Osteocyte (in vitro differentiated cells): Measurements from ENCODE around the gene SCFD2. TPM values are rescaled to one million over a fixed set of nuclear protein-coding genes. Genes with fewer than 3 reads are reported as not detected.
A peak's percentile ranks its signal among the peaks of the same experiment; 100 is the strongest.

ENCODE experiments used
- DNase-seq: peaks from one replicate; pipeline ENCODE4 v3.0.0; 2021; ENCODE audit warnings: mixed read lengths; ENCODE audit not compliant: unreplicated experiment; ENCODE audit errors: extremely low spot score
- H3K27ac Mint-ChIP-seq: one replicate; pipeline ENCODE4 v1.8.0; 2021; ENCODE audit warnings: mild to moderate bottlenecking, mixed read lengths; ENCODE audit not compliant: unreplicated experiment
- H3K27me3 Mint-ChIP-seq: one replicate; pipeline ENCODE4 v1.8.0; 2021; ENCODE audit warnings: mixed read lengths; ENCODE audit not compliant: unreplicated experiment
- H3K36me3 Mint-ChIP-seq: one replicate; pipeline ENCODE4 v1.8.0; 2021; ENCODE audit warnings: mixed read lengths; ENCODE audit not compliant: unreplicated experiment
- H3K4me1 Mint-ChIP-seq: one replicate; pipeline ENCODE4 v1.8.0; 2021; ENCODE audit warnings: mixed read lengths; ENCODE audit not compliant: unreplicated experiment
- H3K4me3 Mint-ChIP-seq: one replicate; pipeline ENCODE4 v1.8.0; 2021; ENCODE audit warnings: mild to moderate bottlenecking, moderate library complexity, mixed read lengths; ENCODE audit not compliant: unreplicated experiment
- H3K9me3 Mint-ChIP-seq: one replicate; pipeline ENCODE4 v1.8.0; 2021; ENCODE audit warnings: mixed read lengths; ENCODE audit not compliant: unreplicated experiment
- CTCF ChIP-seq: fragments of 200-600 bp; sonication (generic); IDR thresholded peaks from 2 replicates; pipeline ENCODE4 v1.5.0; 2021; ENCODE audit warnings: antibody characterized with exemption, mild to moderate bottlenecking, moderate library complexity
- total RNA-seq: library from RNA; stranded (reverse); gene quantifications from 2 replicates; pipeline ENCODE4 v1.2.1, GENCODE V29; 2021

SCFD2 gene
- total RNA-seq, 1 donor from 2014 or later = 14.0 TPM

- no peak for TF ChIP-seq CTCF
- Mint-ChIP-seq H3K4me3 (no peak overlapping the region), H3K27ac (no peak overlapping the region), H3K36me3 (peaks cover 2% of the 10 kb centered on the region), H3K9me3 (no peaks in the 10 kb centered on the region), H3K4me1 (no peaks in the 10 kb centered on the region), H3K27me3 (no peaks in the 10 kb centered on the region)
- peak; percentile 44 for DNase-seq
Observed at GRCh38 chr4:52883707-52884669, 481.9 kb downstream of the SCFD2 start.

- no peak for TF ChIP-seq CTCF
- Mint-ChIP-seq H3K9me3 (no peaks in the 10 kb centered on the region), H3K4me1 (no peaks in the 10 kb centered on the region), H3K27me3 (no peaks in the 10 kb centered on the region), H3K4me3 (no peak overlapping the region), H3K36me3 (peaks cover 2% of the 10 kb centered on the region), H3K27ac (no peak overlapping the region)
- DNase-seq = no peak
Observed at GRCh38 chr4:52883183-52883621, 482.7 kb downstream of the SCFD2 start.

- Mint-ChIP-seq H3K27ac (no peak overlapping the region), H3K9me3 (no peaks in the 10 kb centered on the region), H3K4me1 (no peaks in the 10 kb centered on the region), H3K27me3 (no peaks in the 10 kb centered on the region), H3K4me3 (no peak overlapping the region), H3K36me3 (peaks cover 2% of the 10 kb centered on the region)
- DNase-seq = no peak
- no peak for TF ChIP-seq CTCF
Observed at GRCh38 chr4:52880994-52881393, 484.9 kb downstream of the SCFD2 start.

- Mint-ChIP-seq H3K4me1 (no peaks in the 10 kb centered on the region), H3K27me3 (no peaks in the 10 kb centered on the region), H3K27ac (no peak overlapping the region), H3K4me3 (no peak overlapping the region), H3K36me3 (peaks cover 2% of the 10 kb centered on the region), H3K9me3 (no peaks in the 10 kb centered on the region)
- no peak for TF ChIP-seq CTCF
- DNase-seq = no peak
Observed at GRCh38 chr4:52879471-52879870, 486.4 kb downstream of the SCFD2 start.

- no peaks in the 10 kb centered on the region for H3K9me3 Mint-ChIP-seq
- no peaks in the 10 kb centered on the region for H3K4me1 Mint-ChIP-seq
- no peak for DNase-seq
- no peak overlapping the region for H3K4me3 Mint-ChIP-seq
- peaks cover 2% of the 10 kb centered on the region for H3K36me3 Mint-ChIP-seq
- TF ChIP-seq CTCF = no peak
- H3K27ac Mint-ChIP-seq = no peak overlapping the region
- H3K27me3 Mint-ChIP-seq = no peaks in the 10 kb centered on the region
Observed at GRCh38 chr4:52877694-52878093, 488.2 kb downstream of the SCFD2 start.
